ENCODE results near the gene IQSEC2.

IQSEC2 gene

GRCh38 chrX:53269536-53270107, 11.8 kb downstream of the IQSEC2 start:
- TF ChIP-seq CTCF (IDR thresholded peaks at IDR 0.05; ENCODE audit: insufficient read depth, low read length, poor library complexity, severe bottlenecking), result no peak
- no peak for DNase-seq (ENCODE audit: extremely low read depth, insufficient read length)
- no peaks in the 10 kb centered on the region for H3K36me3 ChIP-seq (ENCODE audit: control insufficient read depth, insufficient read depth, low read length)
- H3K27me3 ChIP-seq (replicated peaks; ENCODE audit: control insufficient read depth, insufficient read depth, low read length), result peaks cover 3% of the 10 kb centered on the region
- H3K4me3 ChIP-seq (replicated peaks; ENCODE audit: low read depth, low read length), result no peak overlapping the region

DNA sequence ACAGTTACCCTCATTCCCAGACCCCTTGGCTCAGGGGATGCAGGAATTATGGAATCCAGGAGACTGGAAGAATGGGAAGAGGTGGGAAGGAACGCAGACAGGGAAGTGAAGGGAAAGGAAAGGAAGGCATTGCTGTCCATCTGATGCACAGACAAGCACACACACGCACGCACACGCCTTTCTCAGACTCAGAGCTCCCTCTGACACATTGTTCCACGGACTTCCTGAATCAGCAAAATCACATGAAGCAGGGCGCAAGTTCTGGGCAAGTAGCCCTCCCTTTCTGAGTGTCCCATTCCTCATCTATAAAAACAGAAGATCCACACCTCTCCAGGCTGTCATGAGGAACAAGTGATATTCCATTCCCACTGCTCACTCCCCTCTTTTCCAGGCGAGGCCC, 13.2 kb downstream of the IQSEC2 start:
- TF ChIP-seq CTCF (IDR thresholded peaks at IDR 0.05; ENCODE audit: insufficient read depth, low read length, poor library complexity, severe bottlenecking), result no peak

GRCh38 chrX:53266914-53267313, 14.5 kb downstream of the IQSEC2 start:
- H3K4me3 ChIP-seq (replicated peaks; ENCODE audit: low read depth, low read length), result no peak overlapping the region
- no peak for TF ChIP-seq CTCF (IDR thresholded peaks at IDR 0.05; ENCODE audit: insufficient read depth, low read length, poor library complexity, severe bottlenecking)
- no peak for DNase-seq (ENCODE audit: extremely low read depth, insufficient read length)
- H3K36me3 ChIP-seq (ENCODE audit: control insufficient read depth, insufficient read depth, low read length), result no peaks in the 10 kb centered on the region
- H3K27me3 ChIP-seq (replicated peaks; ENCODE audit: control insufficient read depth, insufficient read depth, low read length), result peaks cover 1% of the 10 kb centered on the region

More for the DNA sequence above, 13.2 kb downstream of the IQSEC2 start:
- H3K36me3 ChIP-seq (ENCODE audit: control insufficient read depth, insufficient read depth, low read length), result no peaks in the 10 kb centered on the region
- H3K4me3 ChIP-seq (replicated peaks; ENCODE audit: low read depth, low read length), result no peak overlapping the region
- H3K27me3 ChIP-seq (replicated peaks; ENCODE audit: control insufficient read depth, insufficient read depth, low read length), result peaks cover 3% of the 10 kb centered on the region
- no peak for DNase-seq (ENCODE audit: extremely low read depth, insufficient read length)

DNA sequence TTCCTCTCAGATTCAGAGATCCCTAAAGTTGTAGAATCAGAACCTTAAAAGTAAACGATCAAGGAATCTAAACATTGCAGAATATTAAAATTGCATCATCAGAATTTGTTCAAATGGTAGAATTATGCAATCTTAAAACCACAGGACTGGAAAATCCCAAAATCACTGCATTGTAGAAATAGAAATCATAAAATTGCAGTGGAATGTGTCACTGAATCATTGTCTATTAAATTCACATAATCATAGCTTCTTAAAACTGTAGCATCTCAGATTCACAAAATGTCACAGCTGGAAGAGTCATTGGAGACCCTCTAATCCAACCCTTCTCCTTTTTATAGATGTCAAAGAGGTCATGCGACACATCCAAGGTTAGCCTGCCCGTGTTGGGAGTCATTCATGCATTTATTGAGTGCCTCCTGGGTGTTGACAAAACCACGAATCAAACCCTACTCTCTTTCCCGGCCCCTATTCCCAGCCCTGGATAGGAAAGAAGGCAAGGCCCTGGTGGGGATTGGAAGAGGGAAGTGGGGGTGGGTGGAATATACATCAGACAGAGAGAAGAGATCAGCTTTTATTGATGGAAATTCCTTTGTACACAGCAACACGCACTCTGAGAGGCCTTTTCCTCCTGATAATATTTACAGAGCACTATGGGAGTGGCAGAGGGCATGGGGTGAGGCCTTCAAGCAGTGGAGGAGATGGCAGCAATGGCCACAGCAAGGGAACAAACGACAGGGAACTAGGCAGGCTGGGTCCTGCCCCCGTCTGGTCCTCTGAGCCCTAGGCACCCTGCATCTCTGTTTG, 15.4 kb downstream of the IQSEC2 start:
- H3K36me3 ChIP-seq (ENCODE audit: control insufficient read depth, insufficient read depth, low read length), result no peaks in the 10 kb centered on the region
- H3K4me3 ChIP-seq (replicated peaks; ENCODE audit: low read depth, low read length), result no peak overlapping the region
- no peak for DNase-seq (ENCODE audit: extremely low read depth, insufficient read length)
- TF ChIP-seq CTCF (IDR thresholded peaks at IDR 0.05; ENCODE audit: insufficient read depth, low read length, poor library complexity, severe bottlenecking), result no peak
- peaks cover 2% of the 10 kb centered on the region for H3K27me3 ChIP-seq (replicated peaks; ENCODE audit: control insufficient read depth, insufficient read depth, low read length)

- H3K27me3 ChIP-seq (replicated peaks; ENCODE audit: control insufficient read depth, insufficient read depth, low read length), result peaks cover 2% of the 10 kb centered on the region
- no peaks in the 10 kb centered on the region for H3K36me3 ChIP-seq (ENCODE audit: control insufficient read depth, insufficient read depth, low read length)
- TF ChIP-seq CTCF (IDR thresholded peaks at IDR 0.05; ENCODE audit: insufficient read depth, low read length, poor library complexity, severe bottlenecking), result no peak
- DNase-seq (ENCODE audit: extremely low read depth, insufficient read length), result no peak
- H3K4me3 ChIP-seq (replicated peaks; ENCODE audit: low read depth, low read length), result no peak overlapping the region
These were observed 17.7 kb downstream of the IQSEC2 start for GRCh38 chrX:53263597-53264094.
